Measurements from ENCODE around the gene EFNA5. TPM values are rescaled to one million over a fixed set of nuclear protein-coding genes. Genes with fewer than 3 reads are reported as not detected.

The EFNA5 gene
- total and polyA plus RNA-seq, 4 donors: 4.2 to 11.8 (median 8.3) TPM

DNA sequence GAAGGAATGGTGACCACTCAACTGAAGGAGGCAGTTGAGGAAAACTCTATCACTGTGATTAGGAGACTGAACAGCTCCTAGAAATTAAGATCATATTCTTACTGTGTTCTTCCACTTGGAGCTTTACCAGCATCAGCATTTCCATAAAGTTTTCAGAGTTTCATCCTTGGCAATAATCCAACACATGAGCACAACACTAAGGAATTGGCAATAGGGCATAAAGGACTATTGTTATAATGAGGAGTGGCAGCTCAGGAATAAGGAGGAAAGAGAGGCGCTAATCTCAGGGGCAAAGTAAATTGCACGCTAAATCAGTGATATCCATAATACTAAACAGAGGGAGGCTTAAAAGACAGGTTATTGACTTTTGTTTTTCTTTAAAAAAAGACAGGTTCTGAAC lies 338.9 kb downstream of the EFNA5 start:
- DNase-seq (no peak), ATAC-seq (ENCODE audit: low FRiP score) (no peak)
- H3K27ac ChIP-seq (ENCODE audit: low read depth in 1 of 2, low read length in 2 of 2): no peak overlapping the region
- no peak overlapping the region for H3K4me3 ChIP-seq (ENCODE audit: low read length in 2 of 2)
- H3K9me3 ChIP-seq (ENCODE audit: control insufficient read depth, low read length): peaks cover 1% of the 10 kb centered on the region
- intact Hi-C loops (cut with DNase I): no loop called here
- no peaks in the 10 kb centered on the region for H3K36me3 ChIP-seq (ENCODE audit: control insufficient read depth in 1 of 2, insufficient read depth in 2 of 2, low read length in 1 of 2)
- peaks cover 0 to 1% of the 10 kb centered on the region in 2 donors for H3K27me3 ChIP-seq (ENCODE audit: control insufficient read depth in 1 of 2, insufficient read depth in 2 of 2, low read length in 1 of 2)
- 93 to 97% methylated on average over 2 of the region's 2 CpGs for WGBS, 2 donors
- H3K4me1 ChIP-seq (ENCODE audit: control insufficient read depth in 1 of 2, insufficient read depth in 2 of 2, low read length in 2 of 2): no peaks in the 10 kb centered on the region

- H3K27me3 ChIP-seq (ENCODE audit: control insufficient read depth in 1 of 2, insufficient read depth in 2 of 2, low read length in 1 of 2): peaks cover 0 to 1% of the 10 kb centered on the region in 2 donors
- H3K9me3 ChIP-seq (ENCODE audit: control insufficient read depth, low read length): peaks cover 1% of the 10 kb centered on the region
- ATAC-seq (ENCODE audit: low FRiP score): no peak
- intact Hi-C loops (cut with DNase I): no loop called here
- no peak overlapping the region for H3K4me3 ChIP-seq (ENCODE audit: low read length in 2 of 2)
- DNase-seq: no peak
- no peak overlapping the region for H3K27ac ChIP-seq (ENCODE audit: low read depth in 1 of 2, low read length in 2 of 2)
- H3K36me3 ChIP-seq (ENCODE audit: control insufficient read depth in 1 of 2, insufficient read depth in 2 of 2, low read length in 1 of 2): no peaks in the 10 kb centered on the region
- no peaks in the 10 kb centered on the region for H3K4me1 ChIP-seq (ENCODE audit: control insufficient read depth in 1 of 2, insufficient read depth in 2 of 2, low read length in 2 of 2)
- 83 to 93% methylated on average over 1 of the region's 1 CpG for WGBS, 2 donors
These were observed 339.4 kb downstream of the EFNA5 start for GRCh38 chr5:107331312-107331711.

DNA sequence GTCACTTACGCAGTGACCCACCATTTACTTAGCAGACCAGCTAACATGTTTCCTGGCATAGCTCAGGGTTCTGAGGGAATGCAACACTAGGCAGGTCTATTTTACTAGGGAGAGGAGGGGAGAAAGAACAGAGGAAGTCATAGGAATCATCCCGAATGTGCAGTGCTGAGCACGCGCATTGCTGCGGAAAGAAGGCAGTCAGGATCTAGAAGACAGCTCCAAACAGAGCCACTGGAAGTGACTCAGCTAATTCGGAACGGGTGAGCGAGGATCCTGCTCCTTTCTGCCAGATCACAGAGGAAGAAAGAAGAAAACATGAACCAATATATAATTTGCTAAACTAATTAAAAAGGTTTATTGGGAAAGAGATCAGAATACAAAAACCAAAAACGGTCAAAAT lies 339.8 kb downstream of the EFNA5 start:
- intact Hi-C loops (cut with DNase I): no loop called here
- Histone ChIP-seq H3K4me1 (ENCODE audit: control insufficient read depth in 1 of 2, insufficient read depth in 2 of 2, low read length in 2 of 2) (no peaks in the 10 kb centered on the region), H3K27ac (ENCODE audit: low read depth in 1 of 2, low read length in 2 of 2) (no peak overlapping the region), H3K4me3 (ENCODE audit: low read length in 2 of 2) (no peak overlapping the region), H3K9me3 (ENCODE audit: control insufficient read depth, low read length) (peaks cover 1% of the 10 kb centered on the region), H3K36me3 (ENCODE audit: control insufficient read depth in 1 of 2, insufficient read depth in 2 of 2, low read length in 1 of 2) (no peaks in the 10 kb centered on the region), H3K27me3 (ENCODE audit: control insufficient read depth in 1 of 2, insufficient read depth in 2 of 2, low read length in 1 of 2) (peaks cover 0 to 1% of the 10 kb centered on the region in 2 donors)
- no peak for DNase-seq
- ATAC-seq (ENCODE audit: low FRiP score): no peak
- WGBS, 2 donors: 95% methylated on average over 9 of the region's 9 CpGs

- no peaks in the 10 kb centered on the region for H3K4me1 ChIP-seq (ENCODE audit: control insufficient read depth in 1 of 2, insufficient read depth in 2 of 2, low read length in 2 of 2)
- H3K9me3 ChIP-seq (ENCODE audit: control insufficient read depth, low read length): peaks cover 1% of the 10 kb centered on the region
- H3K27me3 ChIP-seq (ENCODE audit: control insufficient read depth in 1 of 2, insufficient read depth in 2 of 2, low read length in 1 of 2): no peaks in the 10 kb centered on the region
- DNase-seq (no peak), ATAC-seq (ENCODE audit: low FRiP score) (no peak)
- H3K36me3 ChIP-seq (ENCODE audit: control insufficient read depth in 1 of 2, insufficient read depth in 2 of 2, low read length in 1 of 2): no peaks in the 10 kb centered on the region
- H3K27ac ChIP-seq (ENCODE audit: low read depth in 1 of 2, low read length in 2 of 2): no peak overlapping the region
- H3K4me3 ChIP-seq (ENCODE audit: low read length in 2 of 2): no peak overlapping the region
- intact Hi-C loops (cut with DNase I): no loop called here
These were observed 340.9 kb downstream of the EFNA5 start for GRCh38 chr5:107329850-107330249.

Measured in aorta (tissue), 5 donors.